Upper lobe of left lung (tissue), 4 donors: ENCODE results near the gene CENPP.

Experiments used
- CTCF ChIP-seq, 6 experiments: fragments of 450-650 bp in 4 of 6; fragments of 200-600 bp in 2 of 6; sonication (generic) in 2 of 6; IDR thresholded peaks; one replicate each; pipeline ENCODE4 v1.5.1; 2016 to 2019; ENCODE audit warnings: antibody characterized with exemption in 6 of 6
- POLR2A ChIP-seq, 4 donors: fragments of 450-650 bp; IDR thresholded peaks; one replicate each; pipeline ENCODE4 v1.5.1; 2016 to 2017; ENCODE audit warnings: antibody characterized with exemption in 4 of 4, mild to moderate bottlenecking in 2 of 4

- TF ChIP-seq POLR2A (IDR thresholded peaks at IDR 0.05) (no peak), CTCF (IDR thresholded peaks at IDR 0.05) (no peak)
Observed at GRCh38 chr9:92663951-92664350, 338.2 kb downstream of the CENPP start.
